Measurements from ENCODE around the gene LRP10. TPM values are rescaled to one million over a fixed set of nuclear protein-coding genes. Genes with fewer than 3 reads are reported as not detected.

LRP10 gene
- total and polyA plus RNA-seq, 2 experiments from 2014 or later, result 161 to 202 TPM

- no peak overlapping the region for H3K4me2 ChIP-seq (ENCODE audit: unreplicated experiment)
- TF ChIP-seq EZH2 (IDR thresholded peaks at IDR 0.05; ENCODE audit: insufficient read depth, poor library complexity, severe bottlenecking) (no peak), EZH2phosphoT487 (IDR thresholded peaks at IDR 0.05; ENCODE audit: insufficient read depth, low read depth) (no peak)
- H3K79me2 ChIP-seq (ENCODE audit: insufficient read depth), result no peaks in the 10 kb centered on the region
- 25 to 29% methylated on average over 5 to 6 of the region's 6 CpGs for WGBS, 2 experiments (ENCODE audit: low coverage in 1 of 2, low lambda C conversion rate in 2 of 2, missing lambda C conversion rate in 2 of 2)
- H3K9me3 ChIP-seq (ENCODE audit: low read depth), result no peaks in the 10 kb centered on the region
- H4K20me1 ChIP-seq (ENCODE audit: insufficient read depth), result no peaks in the 10 kb centered on the region
- no peaks in the 10 kb centered on the region for H3K27me3 ChIP-seq (replicated peaks; ENCODE audit: insufficient read depth)
- H3K9ac ChIP-seq, result no peak overlapping the region
- peaks cover 7% of the 10 kb centered on the region; the same call in 1 of the 2 replicates for H3K36me3 ChIP-seq (ENCODE audit: low read depth)
- no peak overlapping the region for H3K27ac ChIP-seq
- in situ Hi-C loops (cut with MboI), result no loop called here
- H3F3A ChIP-seq (ENCODE audit: insufficient read depth), result peaks cover 21% of the 10 kb centered on the region
- peak; percentile 66 for DNase-seq
- no peak overlapping the region for H3K4me3 ChIP-seq
- no peaks in the 10 kb centered on the region for H3K9me2 ChIP-seq (ENCODE audit: insufficient read depth)
- H3K4me1 ChIP-seq (ENCODE audit: insufficient read depth), result no peaks in the 10 kb centered on the region; the same call in 1 of the 2 replicates
- H2AFZ ChIP-seq, result no peak overlapping the region
Measured at GRCh38 chr14:22882529-22883172, 11.1 kb downstream of the LRP10 start.

GRCh38 chr14:22883173-22883976, 11.8 kb downstream of the LRP10 start, which contains the start of gene REM2:
Gene REM2, plus strand, starts transcription at chr14:22883222. Its CDS starts 66 bp downstream, at chr14:22883288.
- Histone ChIP-seq H3K36me3 (ENCODE audit: low read depth) (0 out of 2 replicates have a peak, but pooled peaks cover under 1% of the 10 kb centered on the region), H3K9me3 (ENCODE audit: low read depth) (no peaks in the 10 kb centered on the region), H3F3A (ENCODE audit: insufficient read depth) (peaks cover 19% of the 10 kb centered on the region), H3K27ac (no peak within 1 kb of the TSS), H3K4me1 (ENCODE audit: insufficient read depth) (no peaks in the 10 kb centered on the region; the same call in 1 of the 2 replicates), H3K27me3 (replicated peaks; ENCODE audit: insufficient read depth) (no peaks in the 10 kb centered on the region), H3K9ac (no peak within 1 kb of the TSS), H3K79me2 (ENCODE audit: insufficient read depth) (no peaks in the 10 kb centered on the region), H3K9me2 (ENCODE audit: insufficient read depth) (no peaks in the 10 kb centered on the region), H3K4me2 (ENCODE audit: unreplicated experiment) (no peak within 1 kb of the TSS), H4K20me1 (ENCODE audit: insufficient read depth) (no peaks in the 10 kb centered on the region), H3K4me3 (no peak within 1 kb of the TSS), H2AFZ (no peak within 1 kb of the TSS)
- DNase-seq, result no peak
- in situ Hi-C loops (cut with MboI), result no loop called here
- 32 to 34% methylated on average over 9 to 14 of the region's 15 CpGs for WGBS, 2 experiments (ENCODE audit: low coverage in 1 of 2, low lambda C conversion rate in 2 of 2, missing lambda C conversion rate in 2 of 2)
- TF ChIP-seq EZH2phosphoT487 (IDR thresholded peaks at IDR 0.05; ENCODE audit: insufficient read depth, low read depth) (no peak), EZH2 (IDR thresholded peaks at IDR 0.05; ENCODE audit: insufficient read depth, poor library complexity, severe bottlenecking) (no peak)

DNA sequence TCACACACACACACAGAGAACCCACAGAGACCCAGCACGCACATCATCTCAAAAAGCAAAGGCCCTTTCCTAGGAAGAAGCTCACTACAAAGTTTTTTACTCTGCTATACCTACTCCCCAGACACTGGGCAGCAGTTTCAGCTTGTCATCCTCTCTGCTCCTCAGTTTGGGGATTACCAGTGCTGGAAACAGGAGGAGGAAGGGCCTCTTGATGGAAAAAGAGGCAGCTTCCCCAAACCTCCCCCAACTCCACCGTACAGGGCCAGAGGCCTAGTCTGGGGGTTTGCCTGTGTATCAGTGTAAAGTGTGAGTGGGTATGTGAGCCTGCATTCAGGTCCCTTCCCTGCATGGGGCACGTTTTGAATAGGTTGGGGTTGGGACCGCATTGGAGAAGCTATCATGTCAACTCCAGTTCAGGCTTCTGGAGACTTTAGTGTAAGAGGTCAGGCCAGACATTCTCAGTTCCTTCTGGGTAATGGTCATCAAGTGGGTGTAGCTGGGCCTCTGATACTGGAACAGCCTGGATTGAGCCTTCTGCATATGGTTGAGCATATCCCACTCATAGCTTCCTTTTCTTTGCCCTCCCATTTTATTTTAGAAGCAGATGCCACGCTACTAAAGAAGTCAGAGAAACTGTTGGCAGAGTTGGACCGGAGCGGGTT, 12.7 kb downstream of the LRP10 start:
- H3K79me2 ChIP-seq (ENCODE audit: insufficient read depth), result no peaks in the 10 kb centered on the region
- H2AFZ ChIP-seq, result no peak overlapping the region
- 81 to 91% methylated on average over 5 to 7 of the region's 7 CpGs for WGBS, 2 experiments (ENCODE audit: low coverage in 1 of 2, low lambda C conversion rate in 2 of 2, missing lambda C conversion rate in 2 of 2)
- H3K9me3 ChIP-seq (ENCODE audit: low read depth), result no peaks in the 10 kb centered on the region
- no peak for TF ChIP-seq EZH2 (IDR thresholded peaks at IDR 0.05; ENCODE audit: insufficient read depth, poor library complexity, severe bottlenecking)
- no peak for TF ChIP-seq EZH2phosphoT487 (IDR thresholded peaks at IDR 0.05; ENCODE audit: insufficient read depth, low read depth)
- H3K4me1 ChIP-seq (ENCODE audit: insufficient read depth), result no peaks in the 10 kb centered on the region; the same call in 1 of the 2 replicates
- no peak overlapping the region for H3K9ac ChIP-seq
- H3K27me3 ChIP-seq (replicated peaks; ENCODE audit: insufficient read depth), result no peaks in the 10 kb centered on the region
- no peaks in the 10 kb centered on the region for H3K36me3 ChIP-seq (ENCODE audit: low read depth)
- no peak overlapping the region for H3K4me3 ChIP-seq
- H3K4me2 ChIP-seq (ENCODE audit: unreplicated experiment), result no peak overlapping the region
- no peaks in the 10 kb centered on the region for H4K20me1 ChIP-seq (ENCODE audit: insufficient read depth)
- H3K9me2 ChIP-seq (ENCODE audit: insufficient read depth), result no peaks in the 10 kb centered on the region
- in situ Hi-C loops (cut with MboI), result no loop called here
- no peak overlapping the region for H3K27ac ChIP-seq
- no peak for DNase-seq
- H3F3A ChIP-seq (ENCODE audit: insufficient read depth), result peaks cover 16% of the 10 kb centered on the region
